ENCODE data around the gene ZNF423.

DNA sequence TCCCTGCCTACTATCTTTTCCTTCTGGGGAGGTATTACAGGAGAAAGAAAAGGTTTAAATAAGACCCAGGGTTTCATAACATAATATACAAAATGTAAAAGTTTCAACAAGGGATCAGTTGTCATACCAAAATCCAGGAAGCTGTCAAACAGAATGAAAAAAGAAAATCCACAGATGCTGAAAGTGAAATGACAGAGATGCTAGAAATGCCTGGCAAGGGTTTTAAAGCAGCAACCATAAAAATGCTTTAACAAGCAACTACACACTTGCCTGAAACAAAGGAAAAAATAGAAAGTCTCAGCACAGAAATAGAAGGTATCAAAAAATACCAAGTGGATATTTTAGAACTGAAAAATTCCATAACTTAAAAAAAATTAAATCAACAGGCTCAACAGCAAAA is 377.3 kb downstream of the ZNF423 start:
- TF ChIP-seq, protein P1, sequence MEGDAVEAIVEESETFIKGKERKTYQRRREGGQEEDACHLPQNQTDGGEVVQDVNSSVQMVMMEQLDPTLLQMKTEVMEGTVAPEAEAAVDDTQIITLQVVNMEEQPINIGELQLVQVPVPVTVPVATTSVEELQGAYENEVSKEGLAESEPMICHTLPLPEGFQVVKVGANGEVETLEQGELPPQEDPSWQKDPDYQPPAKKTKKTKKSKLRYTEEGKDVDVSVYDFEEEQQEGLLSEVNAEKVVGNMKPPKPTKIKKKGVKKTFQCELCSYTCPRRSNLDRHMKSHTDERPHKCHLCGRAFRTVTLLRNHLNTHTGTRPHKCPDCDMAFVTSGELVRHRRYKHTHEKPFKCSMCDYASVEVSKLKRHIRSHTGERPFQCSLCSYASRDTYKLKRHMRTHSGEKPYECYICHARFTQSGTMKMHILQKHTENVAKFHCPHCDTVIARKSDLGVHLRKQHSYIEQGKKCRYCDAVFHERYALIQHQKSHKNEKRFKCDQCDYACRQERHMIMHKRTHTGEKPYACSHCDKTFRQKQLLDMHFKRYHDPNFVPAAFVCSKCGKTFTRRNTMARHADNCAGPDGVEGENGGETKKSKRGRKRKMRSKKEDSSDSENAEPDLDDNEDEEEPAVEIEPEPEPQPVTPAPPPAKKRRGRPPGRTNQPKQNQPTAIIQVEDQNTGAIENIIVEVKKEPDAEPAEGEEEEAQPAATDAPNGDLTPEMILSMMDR (IDR thresholded peaks at IDR 0.05) = no peak
- no peak for TF ChIP-seq POLR2A (IDR thresholded peaks at IDR 0.05)

Data from right lobe of liver (tissue), 4 donors.